Measurements from ENCODE around the gene ANO10.
"Not testable (repeated sequence)": the region's sequence is repeated elsewhere in the genome, so short reads cannot be mapped to it uniquely, and the experiment has no call there.

Gene ANO10

DNA sequence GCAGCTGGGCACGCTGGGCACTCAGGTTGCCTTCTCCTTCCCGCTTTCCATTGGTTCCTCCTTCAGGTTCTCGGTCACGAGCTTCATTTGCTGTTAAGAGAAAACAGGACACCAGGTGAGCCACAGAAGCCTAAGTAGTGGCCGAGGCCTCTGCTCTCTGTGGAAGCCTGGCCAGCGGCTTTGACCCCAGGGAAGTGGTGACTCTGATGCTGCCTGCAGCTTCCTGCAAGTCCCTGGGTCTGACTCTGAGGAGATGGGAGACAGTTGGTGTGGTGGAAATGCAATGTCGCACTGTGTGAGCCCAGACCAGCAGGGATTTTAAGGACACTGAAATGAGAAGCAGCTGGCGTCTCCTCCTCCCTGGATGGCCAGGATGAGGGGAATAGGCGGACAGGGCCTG lies 254.9 kb downstream of the ANO10 start:
- no peak for DNase-seq

DNA sequence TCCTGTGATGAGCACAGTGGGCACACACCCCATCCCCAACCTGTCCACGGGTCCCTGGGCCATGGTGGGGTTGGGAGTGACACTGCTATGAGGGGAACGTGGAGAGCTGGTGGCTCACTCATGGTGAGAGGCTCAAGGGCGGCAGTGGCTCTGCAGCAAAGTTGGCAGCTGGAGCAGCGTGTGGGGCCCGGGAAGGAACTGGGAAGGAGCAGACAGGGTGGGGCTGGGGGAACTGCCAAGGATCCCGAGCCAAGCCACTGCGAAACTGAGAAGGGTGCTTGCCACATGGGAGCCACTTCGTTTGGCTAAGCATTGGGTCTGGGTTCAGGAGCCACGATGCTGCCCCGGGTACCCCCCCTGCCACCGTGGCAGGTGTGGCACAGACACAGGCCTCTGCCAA lies 255.3 kb downstream of the ANO10 start:
- no peak for DNase-seq

DNA sequence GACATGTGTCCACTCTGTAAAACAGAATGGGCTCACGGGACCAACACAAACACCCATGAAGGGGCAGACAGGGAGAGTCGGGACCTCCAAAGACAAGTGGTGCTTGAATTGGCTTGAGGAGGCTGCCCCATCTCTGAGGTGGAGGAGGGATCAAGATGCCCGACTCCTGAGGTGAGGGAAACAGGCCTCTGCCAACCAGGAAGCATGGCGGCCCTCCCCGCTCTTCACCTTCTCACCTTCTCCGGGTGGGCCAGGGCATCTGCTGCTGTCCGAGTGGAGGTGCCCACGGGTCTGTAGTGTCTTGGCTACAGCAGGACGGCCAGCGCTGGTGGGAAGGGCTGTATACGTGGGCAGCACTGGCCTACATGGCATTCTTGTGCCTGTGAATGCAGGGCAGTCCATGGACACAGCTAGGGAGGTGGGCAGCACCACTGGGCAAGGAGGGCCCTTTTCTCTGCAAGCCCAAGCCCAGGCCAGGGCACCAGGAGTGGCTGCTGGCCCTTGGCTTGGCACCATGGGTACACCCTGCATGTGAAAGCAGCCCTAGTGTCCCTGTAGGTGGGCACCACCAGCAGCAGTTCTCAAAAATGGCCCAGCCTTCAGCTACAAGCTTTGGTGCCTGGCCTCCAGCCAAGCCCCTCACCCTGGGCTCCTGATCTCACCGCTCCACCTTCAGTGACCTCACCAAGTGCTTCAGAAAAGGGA lies 256.1 kb downstream of the ANO10 start:
- DNase-seq, result no peak

DNA sequence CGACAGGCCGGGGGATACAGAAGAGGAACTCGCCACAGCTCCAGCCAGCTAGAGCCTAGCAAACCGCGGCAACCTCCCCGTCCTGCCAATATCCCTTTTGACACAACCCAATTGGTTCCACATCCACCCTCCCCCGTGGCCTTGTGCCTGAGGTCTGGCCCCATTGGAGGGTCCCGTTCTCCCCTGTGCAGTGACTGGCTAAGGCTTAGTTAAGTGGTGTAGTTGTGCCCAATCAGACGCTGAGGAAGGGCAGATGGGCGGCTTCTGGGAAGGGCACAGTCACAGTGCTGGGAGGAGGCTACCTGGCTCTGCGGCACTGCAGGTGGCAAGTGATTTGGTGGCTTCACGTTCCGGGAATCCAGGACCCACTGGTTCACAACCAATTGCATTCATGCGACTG lies 256.9 kb downstream of the ANO10 start:
- DNase-seq, result no peak

DNA sequence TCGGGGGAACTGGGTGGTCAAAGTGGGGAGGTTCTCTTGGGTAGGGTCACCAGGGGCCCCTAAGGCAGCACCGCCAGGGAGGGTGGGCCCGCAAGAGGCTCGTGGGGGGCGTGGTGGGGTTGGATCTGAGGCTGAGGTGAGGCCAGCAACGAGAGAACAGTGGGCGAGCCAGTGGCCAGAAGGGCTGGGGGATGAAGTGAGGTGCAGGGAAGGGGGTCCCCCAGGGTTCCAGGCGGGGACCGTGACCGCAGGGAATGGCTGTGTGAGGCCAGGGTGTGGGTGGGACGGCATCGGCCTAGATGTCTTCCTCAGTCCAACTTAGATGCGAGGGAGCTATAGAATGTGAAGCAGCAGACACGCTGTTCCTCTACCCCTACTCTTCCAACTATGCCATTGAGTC lies 257.3 kb downstream of the ANO10 start:
- DNase-seq, result no peak

DNA sequence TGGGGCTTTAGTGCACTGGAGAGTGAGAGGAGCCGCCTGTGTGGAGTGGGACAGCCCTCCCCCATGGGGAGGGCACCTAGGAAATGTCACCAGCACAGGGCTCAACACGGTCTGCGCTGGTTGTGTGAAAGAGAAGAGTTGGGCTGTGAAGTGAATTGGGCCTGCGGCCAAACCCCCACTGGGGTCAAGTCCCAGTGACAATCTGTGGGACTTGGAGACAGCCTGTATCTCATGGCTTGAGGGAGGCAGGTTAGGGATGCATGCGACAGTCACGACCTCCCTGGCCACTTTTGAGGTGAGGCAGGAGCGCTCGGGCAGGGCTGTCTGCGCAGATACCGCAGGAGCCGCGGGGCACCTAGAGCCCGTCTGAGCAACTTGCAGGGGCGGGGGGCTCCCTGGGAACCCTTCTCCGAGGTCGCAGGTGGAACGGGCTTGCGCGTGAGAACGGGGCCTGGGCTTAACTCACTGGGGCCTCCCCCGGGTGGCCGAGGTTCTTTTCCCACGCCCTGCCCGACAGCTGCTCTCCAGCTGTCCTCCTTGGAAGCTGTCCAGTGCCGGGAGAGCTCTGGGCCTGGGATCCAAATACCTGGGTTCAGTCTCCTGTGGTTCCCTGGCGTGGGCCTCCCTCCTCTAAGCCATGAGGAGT lies 258.1 kb downstream of the ANO10 start:
- DNase-seq, result no peak

DNA sequence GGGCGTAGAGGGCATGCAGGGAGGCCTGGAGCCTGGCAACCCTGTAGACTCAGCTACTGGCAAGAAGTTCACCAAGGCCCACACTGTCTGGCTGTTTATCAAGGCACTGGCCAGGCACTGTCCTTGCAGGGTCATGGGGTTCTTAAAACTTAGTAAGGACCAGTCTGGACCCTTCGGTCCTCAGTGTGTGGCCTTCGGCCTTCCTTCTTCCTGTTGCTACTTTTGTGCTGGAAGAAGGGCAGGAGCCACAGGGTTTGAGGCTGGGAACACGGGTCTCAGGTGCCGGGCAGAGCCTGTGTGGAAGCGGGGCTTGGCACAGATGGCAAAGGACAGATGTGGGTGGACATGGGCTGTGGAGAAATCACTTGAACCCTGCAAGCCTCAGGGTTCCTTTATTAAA lies 258.9 kb downstream of the ANO10 start:
- no peak for DNase-seq

DNA sequence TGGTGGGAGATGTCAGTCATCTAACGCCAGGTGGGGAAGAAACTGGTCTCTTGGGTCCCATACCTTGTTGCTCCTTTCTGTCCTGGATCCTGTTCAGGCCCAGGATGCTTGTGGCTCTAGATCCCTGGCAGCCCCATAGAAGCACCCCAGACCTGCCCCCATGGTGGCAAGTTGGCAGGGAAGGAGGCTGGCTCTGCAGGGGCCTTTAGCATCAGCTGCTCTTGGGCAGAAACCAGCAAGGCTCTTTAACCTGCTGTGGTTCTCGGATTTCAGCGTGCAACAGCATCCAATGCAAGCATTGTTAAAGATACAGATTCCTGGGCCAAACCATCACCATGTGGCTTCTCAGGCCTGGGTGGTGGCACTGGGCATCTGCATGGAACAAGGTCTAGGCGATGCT lies 259.6 kb downstream of the ANO10 start:
- DNase-seq, result no peak

DNA sequence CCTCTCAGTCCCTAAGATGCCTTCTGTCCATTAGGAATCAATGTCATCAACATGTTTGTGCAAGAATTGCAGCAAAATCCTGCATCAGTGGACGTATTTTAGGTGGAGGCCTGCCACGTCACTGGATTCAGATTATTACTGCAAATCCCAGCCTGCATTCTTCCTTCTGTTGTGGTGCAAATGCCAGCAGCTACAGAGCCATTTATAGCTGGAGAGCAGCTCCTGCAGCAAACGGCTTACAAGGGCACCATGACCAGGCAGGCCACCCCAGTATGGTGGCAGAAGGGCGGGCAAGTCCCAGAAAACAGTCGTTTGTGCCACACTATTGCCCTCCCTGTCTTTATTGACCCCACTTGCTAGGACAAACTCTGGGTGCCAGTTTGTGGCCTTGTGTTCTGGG lies 260.7 kb downstream of the ANO10 start:
- no peak for DNase-seq

DNA sequence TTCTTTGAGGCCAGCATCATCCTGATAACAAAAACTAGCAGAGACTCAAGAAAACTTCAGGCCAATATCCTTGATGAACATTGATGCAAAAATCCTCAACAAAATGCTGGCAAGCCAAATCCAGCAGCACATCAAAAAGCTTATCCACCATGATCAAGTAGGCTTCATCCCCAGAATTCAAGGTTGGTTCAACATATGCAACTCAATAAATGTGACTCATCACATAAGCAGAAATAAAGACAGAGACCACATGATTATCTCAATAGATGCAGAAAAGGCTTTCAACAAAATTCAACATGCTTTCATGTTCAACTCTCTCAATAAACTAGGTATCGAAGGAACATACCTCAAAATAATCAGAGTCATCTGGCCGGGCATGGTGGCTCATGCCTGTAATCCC lies 265.8 kb downstream of the ANO10 start:
- not testable (repeated sequence) for DNase-seq

DNA sequence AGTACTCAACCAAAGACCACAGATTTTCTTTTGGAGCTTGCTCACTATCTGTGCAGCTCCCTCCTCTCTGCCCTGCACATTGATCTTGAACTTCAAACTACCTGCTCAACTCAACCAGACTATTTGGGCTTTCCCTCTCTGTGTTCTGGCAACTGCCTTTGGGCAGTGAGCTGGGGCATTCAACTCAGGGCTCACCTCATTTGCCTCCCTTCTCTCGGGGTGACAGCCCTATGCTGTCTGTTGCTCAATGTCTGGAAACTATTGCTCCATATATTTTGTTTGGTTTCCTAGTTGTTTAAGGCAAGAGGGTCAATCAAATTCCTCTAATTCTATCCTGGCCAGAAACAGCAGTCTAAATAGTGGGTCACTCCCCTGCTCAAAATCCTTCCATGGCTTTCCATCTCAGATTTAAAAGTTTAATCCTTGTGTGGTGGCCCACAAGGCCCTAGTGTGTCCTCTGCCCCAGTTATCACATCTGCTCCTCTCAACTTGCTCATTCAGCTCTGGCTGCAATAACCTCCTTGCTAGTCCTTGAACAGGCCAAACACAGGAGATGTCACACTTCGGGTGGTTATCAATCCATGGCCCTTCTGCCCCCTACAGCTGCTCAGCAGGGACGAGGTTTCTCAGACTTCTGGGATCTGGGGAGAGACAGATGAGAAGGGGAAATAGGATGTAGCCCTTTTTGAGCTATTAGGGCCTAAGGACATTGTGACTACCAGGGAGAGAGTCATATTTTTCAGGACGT lies 267.7 kb downstream of the ANO10 start:
- DNase-seq, result no peak

DNA sequence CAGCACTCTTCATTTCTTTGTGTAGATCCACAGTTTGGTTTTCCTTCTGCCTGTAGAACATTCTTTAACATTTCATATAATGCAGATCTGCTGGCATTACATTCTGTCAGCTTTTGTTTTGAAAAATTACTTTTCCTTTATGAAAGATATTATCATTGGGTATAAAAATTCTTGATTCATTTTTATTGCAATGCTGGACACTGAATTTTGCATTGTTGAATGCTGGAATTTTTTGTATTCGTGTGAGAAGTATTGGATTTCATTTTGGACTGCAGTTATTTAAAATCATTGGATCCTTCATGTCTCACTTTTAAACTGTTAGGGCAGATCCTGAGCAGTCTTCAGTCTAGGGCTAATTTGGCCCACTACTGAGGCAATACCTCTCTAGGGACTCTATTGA lies 268.4 kb downstream of the ANO10 start:
- no peak for DNase-seq

DNA sequence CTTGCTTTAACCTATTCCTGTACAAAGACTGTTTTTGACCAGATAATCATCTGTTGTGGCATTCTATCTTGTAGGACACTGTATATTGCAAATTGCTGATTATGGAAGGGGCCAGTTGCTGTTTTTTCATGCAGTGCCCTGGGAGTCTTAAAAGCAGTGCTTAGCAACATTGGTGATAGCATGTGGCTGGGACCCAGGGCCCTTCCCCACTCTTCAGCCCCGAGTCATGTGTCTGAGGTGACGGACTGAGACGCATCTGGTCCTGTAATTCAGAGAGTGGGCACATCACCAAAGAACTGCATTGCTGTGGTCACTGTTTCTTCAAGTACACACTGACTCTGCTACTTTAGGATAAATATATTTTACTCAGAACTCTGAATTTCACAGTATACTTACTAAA lies 272.1 kb downstream of the ANO10 start:
- no peak for DNase-seq

DNA sequence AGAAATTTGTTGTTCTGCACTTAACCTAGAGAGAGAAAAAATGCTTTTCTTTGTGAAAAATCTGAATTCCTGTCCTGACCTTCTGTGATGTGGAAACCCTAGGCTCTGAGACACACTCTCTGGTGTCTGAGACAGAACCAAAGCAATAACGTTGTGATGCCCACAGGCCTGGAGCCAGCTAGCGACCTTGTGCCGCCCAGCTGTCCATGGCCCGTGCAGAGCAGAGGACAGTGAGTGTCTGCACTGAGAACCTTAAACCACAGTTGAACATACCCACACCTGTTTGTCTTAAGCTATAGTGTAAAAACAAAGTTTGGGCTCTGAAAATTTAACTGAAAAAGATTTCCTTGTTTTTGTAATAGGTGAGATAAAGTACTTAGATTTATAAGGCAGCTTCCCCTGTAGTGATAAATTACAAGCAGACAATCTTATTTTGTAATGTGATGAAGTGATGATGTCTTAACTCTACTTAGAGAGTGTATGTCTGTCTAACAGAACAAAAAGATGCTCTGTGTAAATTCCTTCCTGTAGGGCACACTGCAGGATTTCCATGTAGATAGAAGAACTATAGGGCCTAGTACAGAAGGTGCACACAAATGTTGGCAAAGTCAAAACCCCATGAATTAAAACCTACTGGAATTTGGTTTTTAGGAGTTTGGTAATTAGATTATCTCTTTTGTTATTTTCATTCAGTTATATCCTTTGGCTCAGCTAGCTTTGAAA lies 272.8 kb downstream of the ANO10 start:
- no peak for DNase-seq

DNA sequence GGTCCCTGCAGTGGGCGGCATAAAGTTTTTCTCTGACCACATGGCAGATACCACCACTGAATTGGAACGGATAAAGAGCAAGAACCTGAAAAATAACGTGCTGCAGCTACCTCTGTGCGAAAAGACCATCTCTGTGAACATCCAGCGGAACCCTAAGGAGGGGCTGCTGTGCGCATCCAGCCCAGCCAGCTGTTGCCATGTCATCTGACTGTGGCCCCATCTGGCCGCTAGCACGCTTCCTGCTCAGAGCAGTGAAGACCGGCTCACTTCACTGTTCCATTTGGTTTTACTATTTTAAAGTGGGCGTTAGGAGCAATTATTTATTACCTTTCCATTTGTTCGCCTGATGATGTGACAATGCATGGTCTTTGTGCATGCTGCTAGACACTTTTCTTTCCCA lies 273.5 kb downstream of the ANO10 start:
- DNase-seq, result no peak

DNA sequence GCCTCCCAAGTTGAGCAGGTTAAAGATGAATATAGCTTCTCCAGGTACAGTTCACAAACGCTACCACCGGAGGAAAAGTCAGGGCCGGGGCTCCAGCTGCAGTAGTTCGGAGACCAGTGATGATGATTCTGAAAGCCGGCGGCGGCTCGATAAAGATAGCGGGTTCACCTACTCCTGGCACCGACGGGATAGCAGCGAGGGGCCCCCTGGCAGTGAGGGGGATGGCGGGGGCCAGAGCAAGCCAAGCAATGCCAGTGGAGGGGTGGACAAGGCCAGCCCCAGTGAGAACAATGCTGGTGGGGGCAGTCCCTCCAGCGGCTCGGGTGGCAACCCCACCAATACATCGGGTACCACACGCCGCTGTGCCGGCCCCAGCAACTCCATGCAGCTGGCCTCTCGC lies 274.0 kb downstream of the ANO10 start:
- DNase-seq, result no peak

DNA sequence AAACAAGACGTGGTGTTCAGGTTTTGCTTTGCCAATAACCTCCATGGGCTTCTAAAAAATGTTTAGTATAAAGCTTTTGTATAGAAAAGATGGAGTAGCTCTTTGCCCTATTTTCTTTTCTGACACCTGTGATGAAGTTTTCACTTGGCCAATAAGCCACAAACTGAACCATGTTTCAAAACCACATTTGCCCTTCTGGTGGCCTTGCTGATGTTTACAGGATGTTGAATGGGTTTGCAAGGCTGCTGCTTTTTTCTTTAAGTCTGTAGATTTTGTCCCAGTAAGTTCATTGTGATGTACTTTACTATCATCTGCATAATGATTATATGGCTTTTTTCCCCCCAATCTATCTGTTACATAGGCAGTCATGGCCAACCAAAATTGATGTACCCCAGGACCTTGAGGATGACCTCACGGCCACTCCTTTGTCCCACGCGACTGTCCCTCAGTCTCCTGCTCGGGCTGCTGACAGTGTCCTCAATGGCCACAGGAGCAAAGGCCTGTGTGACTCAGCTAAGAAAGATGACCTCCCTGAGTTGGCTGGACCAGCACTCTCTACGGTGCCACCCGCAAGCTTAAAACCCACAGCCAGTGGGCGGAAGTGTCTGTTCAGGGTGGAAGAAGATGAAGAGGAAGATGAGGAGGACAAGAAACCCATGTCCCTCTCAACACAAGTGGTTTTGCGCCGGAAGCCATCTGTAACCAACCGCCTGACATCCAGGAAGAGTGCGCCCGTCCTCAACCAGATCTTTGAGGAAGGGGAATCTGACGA lies 274.6 kb downstream of the ANO10 start:
- peak; percentile 51 for DNase-seq

DNA sequence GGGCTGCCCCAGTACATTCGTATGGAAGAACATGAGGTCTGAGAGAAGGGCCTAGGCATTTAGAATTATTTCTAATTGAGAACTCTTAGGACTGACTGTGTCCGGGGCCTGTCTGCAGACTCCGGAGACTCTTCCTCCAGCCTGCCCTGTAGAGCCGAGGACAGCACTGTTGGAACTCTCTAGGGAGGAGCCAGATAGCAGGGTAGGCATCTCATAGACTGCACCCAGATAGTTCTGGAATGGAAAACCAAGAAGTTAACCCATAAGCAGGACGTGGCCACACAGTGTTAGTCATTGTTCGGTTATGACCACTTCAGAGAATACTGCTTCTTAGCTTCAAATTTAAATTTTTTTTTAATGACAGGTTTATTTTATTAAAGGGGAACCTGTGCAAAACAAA lies 275.9 kb downstream of the ANO10 start:
- peak; percentile 13 for DNase-seq

DNA sequence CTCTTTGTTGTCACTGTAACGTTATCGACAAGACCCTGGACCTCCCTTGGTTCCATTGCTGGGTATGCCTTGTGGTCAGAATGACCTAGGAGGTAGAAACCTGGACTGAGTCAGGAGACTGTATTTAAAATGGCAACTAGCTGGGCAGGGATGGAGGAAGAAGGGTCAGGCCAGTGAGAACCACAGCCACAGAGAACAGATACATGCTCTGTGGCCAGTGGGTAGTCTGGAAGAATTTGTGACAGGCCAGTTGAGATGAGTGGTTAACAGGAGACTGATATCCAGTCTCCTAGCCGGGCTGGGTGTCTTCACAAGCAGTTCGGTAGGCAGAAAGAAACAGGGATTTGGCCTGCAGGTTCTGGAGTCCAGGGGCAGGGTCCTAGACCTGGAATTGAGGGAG lies 276.6 kb downstream of the ANO10 start:
- DNase-seq, result no peak

DNA sequence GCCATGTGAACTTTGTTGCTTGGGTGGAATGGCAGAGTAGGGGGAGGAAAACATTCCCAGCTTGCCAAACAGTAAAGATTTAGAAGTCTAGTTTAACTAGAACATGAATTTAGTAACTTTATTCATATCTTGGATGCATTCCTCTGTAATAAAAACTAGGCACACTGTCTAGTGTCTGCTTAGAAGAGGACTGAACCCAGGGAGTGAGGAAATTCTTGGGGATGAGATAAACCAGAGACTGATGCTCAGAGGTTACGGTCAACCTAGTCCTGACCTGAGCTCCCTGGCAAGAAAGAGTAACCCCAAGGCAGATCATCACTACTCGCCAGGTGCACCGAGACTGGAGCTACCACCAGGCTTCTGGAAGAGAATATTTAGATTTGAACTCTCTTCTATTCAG lies 277.3 kb downstream of the ANO10 start:
- no peak for DNase-seq

DNA sequence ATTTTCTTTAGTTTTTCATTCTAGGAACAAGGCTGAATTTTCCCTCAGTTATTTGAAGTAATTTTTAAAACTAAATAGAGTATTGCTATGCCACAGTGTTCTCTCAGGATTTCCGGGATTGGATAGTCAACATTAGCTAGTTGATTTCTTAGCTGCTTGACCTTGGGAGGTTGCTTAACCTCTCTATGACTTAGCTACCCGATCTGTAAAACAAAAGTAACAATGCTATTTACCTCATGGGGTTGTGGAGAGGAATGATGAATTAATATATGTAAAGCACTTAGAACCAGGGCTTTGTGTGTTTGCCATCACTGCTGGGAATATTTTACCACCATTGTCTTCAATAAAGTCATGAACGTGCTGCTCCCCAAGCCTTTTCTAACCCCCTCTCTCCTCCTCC lies 278.0 kb downstream of the ANO10 start:
- no peak for DNase-seq

DNA sequence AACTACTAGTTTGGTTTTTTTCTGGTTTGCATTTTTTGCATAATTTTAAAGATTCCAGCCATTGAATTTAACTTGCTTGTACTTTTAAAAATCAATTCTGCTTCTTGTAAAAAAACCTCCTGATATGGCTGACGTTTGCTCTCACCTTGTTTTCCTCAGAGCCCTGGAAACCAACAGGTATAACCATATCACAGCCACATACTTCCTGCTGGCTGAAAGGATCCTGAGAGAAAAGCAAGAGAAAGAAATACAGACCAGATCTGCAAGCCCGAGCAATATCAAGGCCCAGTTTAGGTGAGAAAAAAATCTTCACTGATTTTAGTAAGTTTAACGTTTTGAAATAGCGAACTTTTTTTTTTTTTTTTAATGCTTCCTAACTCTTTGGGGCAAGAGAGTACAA lies 278.6 kb downstream of the ANO10 start:
- no peak for DNase-seq

DNA sequence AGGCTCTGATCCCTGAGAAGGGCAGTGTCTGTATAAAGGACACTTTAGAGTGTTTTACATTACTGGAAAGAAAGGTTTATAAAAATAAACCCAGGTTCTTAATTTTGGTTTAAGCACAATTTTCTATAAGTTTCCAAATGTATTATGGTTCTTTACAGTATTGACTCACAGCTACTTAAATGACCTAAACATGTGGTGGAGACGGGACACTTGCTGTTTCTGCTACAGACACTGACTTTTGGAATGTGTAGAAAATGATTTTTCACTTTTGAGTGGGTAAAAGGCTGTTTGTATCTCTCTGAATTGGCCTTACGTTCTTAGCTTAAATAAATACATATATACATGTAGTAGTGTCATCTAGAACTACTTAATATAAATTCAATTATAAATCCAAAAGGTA lies 280.0 kb downstream of the ANO10 start:
- no peak for DNase-seq
